Kidney epithelial cell (primary cell): Measurements from ENCODE around the gene KLHL29. TPM values are rescaled to one million over a fixed set of nuclear protein-coding genes. Genes with fewer than 3 reads are reported as not detected.

Experiments used
- DNase-seq: peaks from one replicate; pipeline ENCODE4 v3.0.0-alpha.2; 2010; ENCODE audit warnings: low read depth
- H3K27me3 ChIP-seq: 2 replicates; pipeline ENCODE4 v1.6.0; 2011; ENCODE audit warnings: low read length; ENCODE audit not compliant: control insufficient read depth, insufficient read depth
- H3K36me3 ChIP-seq: 2 replicates; pipeline ENCODE4 v1.5.1; 2011; ENCODE audit warnings: low read length; ENCODE audit not compliant: control insufficient read depth, insufficient read depth
- H3K4me3 ChIP-seq: 2 replicates; pipeline ENCODE4 v1.5.1; 2011; ENCODE audit warnings: low read depth, mild to moderate bottlenecking, control low read depth, low read length
- total RNA-seq: library from RNA; depleted of rRNA; stranded (reverse); fragments of >200 nt; gene quantifications from 2 replicates; pipeline ENCODE4 v1.2.3, GENCODE V29; 2015
- TF ChIP-seq, protein P1 (sequence below): IDR thresholded peaks from 2 replicates; pipeline ENCODE4 v1.5.1; 2011; ENCODE audit warnings: mild to moderate bottlenecking, moderate library complexity, low read length, control low read depth, inconsistent platforms; ENCODE audit not compliant: insufficient read depth, poor library complexity, severe bottlenecking

The KLHL29 gene
- total RNA-seq, 1 donor from 2014 or later, result 12.4 TPM

DNA sequence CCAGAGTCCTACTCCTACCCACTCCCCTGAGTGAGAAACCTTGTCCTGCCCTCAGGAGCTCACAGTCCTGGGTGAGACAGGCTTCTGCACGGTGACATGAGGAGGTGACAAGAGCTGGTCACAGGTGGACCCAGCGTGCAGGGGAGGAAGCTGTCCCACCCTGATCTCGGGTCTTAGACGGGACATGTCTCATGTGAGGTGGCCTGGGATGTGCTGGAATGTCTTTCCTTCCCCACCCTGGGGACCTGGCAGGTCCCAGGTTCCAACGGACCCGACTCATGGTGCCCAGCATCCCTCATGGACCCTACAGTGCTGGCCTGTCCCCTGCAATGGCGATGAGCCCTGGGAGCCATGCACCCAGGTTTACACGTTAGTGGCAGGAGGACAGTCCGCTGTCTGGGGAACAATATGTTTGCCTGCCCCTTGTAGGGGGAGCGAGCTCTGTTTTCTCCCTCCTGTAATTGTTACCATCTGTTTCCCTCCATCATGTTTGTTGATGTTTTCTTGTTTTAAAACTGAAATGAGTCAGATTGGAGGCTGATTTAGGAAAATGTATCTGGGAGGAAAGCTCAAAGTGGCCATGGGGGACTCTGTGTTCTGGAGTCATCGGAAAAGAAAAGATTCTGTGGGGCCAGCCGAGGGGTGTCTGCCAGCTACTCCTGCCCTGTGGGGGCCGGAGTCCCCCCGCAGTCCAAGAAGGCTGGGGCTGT is 238.1 kb downstream of the KLHL29 start:
- Histone ChIP-seq H3K36me3 (no peaks in the 10 kb centered on the region), H3K27me3 (no peaks in the 10 kb centered on the region), H3K4me3 (no peak overlapping the region)
- DNase-seq, result no peak
- TF ChIP-seq, protein P1, sequence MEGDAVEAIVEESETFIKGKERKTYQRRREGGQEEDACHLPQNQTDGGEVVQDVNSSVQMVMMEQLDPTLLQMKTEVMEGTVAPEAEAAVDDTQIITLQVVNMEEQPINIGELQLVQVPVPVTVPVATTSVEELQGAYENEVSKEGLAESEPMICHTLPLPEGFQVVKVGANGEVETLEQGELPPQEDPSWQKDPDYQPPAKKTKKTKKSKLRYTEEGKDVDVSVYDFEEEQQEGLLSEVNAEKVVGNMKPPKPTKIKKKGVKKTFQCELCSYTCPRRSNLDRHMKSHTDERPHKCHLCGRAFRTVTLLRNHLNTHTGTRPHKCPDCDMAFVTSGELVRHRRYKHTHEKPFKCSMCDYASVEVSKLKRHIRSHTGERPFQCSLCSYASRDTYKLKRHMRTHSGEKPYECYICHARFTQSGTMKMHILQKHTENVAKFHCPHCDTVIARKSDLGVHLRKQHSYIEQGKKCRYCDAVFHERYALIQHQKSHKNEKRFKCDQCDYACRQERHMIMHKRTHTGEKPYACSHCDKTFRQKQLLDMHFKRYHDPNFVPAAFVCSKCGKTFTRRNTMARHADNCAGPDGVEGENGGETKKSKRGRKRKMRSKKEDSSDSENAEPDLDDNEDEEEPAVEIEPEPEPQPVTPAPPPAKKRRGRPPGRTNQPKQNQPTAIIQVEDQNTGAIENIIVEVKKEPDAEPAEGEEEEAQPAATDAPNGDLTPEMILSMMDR, result no peak

DNA sequence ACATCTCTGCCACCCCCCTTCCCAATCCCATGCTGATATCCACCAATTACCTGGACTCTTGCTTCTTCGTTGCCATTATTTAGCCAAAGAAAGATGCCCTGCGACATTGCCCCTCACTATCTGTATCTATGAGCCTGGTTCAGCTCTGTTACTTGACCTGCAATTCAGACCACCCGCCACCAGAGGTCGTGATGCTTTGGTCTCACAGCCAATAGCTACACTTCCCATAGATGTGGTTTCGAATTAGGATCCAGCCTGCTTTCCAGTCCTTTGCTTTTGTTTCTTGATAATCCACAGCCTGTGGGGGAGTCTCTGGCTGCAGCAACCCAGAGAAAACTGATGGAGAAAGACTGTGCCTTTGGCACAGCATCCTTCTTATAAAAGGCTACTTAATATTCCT is 239.4 kb downstream of the KLHL29 start:
- DNase-seq, result no peak
- no peak overlapping the region for H3K4me3 ChIP-seq
- no peaks in the 10 kb centered on the region for H3K36me3 ChIP-seq
- TF ChIP-seq, protein P1, result peak; percentile 42
- H3K27me3 ChIP-seq, result no peaks in the 10 kb centered on the region

- no peak for DNase-seq
- Histone ChIP-seq H3K36me3 (no peaks in the 10 kb centered on the region), H3K4me3 (no peak overlapping the region), H3K27me3 (no peaks in the 10 kb centered on the region)
- TF ChIP-seq, protein P1, result no peak
Measured at GRCh38 chr2:23624915-23625314, 239.9 kb downstream of the KLHL29 start.

DNA sequence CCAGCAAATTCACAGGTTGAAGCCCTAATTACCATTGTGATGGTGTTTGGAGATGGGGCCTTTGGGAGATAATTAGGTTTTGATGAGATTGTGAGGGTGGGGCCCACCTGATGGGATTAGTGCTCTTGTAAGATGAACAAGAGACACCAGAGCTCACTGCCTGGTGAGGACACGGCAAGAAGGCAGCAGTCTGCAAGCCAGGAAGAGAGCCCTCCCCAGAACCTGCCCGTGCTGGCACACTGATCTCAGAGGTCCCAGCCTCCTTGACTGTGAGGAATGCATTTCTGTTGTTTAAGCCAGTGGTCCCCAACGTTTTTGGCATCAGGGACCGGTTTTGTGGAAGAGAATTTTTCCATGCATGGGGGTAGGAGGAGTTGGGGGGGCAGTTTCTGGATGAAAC is 240.7 kb downstream of the KLHL29 start:
- DNase-seq, result no peak
- Histone ChIP-seq H3K4me3 (no peak overlapping the region), H3K27me3 (no peaks in the 10 kb centered on the region), H3K36me3 (no peaks in the 10 kb centered on the region)
- TF ChIP-seq, protein P1, result no peak

DNA sequence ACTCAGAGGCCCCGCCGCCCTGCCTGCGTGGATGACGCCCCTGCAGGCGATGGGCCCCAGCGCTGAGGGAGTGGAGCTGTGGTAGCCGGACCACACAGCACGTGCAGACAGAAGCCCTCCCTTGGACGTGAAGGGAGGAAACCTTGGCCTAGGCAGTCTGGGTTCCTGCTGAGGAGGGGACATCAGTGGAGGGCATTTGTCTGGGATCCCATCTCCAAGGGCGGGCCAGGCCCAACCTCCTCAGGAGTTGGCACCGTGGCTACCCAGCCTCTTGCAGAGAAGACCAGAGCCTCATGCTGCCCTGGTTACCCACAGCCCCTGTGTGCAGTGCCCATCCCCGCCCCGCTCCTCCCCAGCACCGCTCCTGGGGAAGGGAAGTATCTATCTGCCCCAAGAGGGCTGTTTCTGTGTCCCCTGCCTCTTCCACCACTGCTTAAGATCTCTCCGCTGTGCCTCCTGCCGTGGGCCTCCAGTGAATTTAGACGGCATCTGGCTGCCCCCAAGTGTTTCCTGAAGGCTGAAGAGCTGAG is 241.8 kb downstream of the KLHL29 start:
- Histone ChIP-seq H3K36me3 (no peaks in the 10 kb centered on the region), H3K4me3 (no peak overlapping the region), H3K27me3 (no peaks in the 10 kb centered on the region)
- DNase-seq, result no peak
- TF ChIP-seq, protein P1, result no peak
